ENCODE results near the gene EAF1. TPM values are rescaled to one million over a fixed set of nuclear protein-coding genes. Genes with fewer than 3 reads are reported as not detected.

The EAF1 gene
- 10 to 100 TPM; 25.5 to 30.9 TPM for total RNA-seq

GRCh38 chr3:15427182-15427880 is at the start of gene EAF1, which contains the start of gene METTL6:
Gene EAF1 (plus strand): TSS chr3:15427598. CDS start chr3:15427780, 182 bp downstream.
Gene METTL6 (minus strand): TSS chr3:15427544. CDS start chr3:15426511, 1,033 bp downstream.
- TF ChIP-seq POLR2AphosphoS5 (IDR thresholded peaks at IDR 0.05) (peak; percentile 78), POLR2A (IDR thresholded peaks at IDR 0.05) (peak; percentile 21), CTCF (IDR thresholded peaks at IDR 0.05) (peak in 1 of 4 experiments; percentile 25)
- H3K9me3 ChIP-seq = no peaks in the 10 kb centered on the region
- no peaks in the 10 kb centered on the region for H3K36me3 ChIP-seq
- H3K27me3 ChIP-seq (replicated peaks; ENCODE audit: insufficient read depth) = no peaks in the 10 kb centered on the region
- peak within 1 kb of the TSS; percentile 57 to 63 for H3K4me3 ChIP-seq
- DNase-seq (ENCODE audit: low spot score) = peak; percentile 68
- H3K27ac ChIP-seq = peak within 1 kb of the TSS; percentile 45 to 58
- 0% methylated on average over 52 of the region's 52 CpGs for WGBS
- H3K4me1 ChIP-seq (replicated peaks) = peaks cover 17% of the 10 kb centered on the region
- intact Hi-C loops (cut with DNase I) = loop anchor here (5.0 kb wide), 1 partner anchor 130 kb away; no protein-coding TSS in a partner anchor

GRCh38 chr3:15377961-15378791 is 49.2 kb upstream of the EAF1 start:
- Histone ChIP-seq H3K36me3 (no peaks in the 10 kb centered on the region), H3K4me3 (no peak overlapping the region), H3K9me3 (no peaks in the 10 kb centered on the region), H3K4me1 (replicated peaks) (no peaks in the 10 kb centered on the region), H3K27ac (peak overlapping the region in 1 of 2 donors; percentile 32), H3K27me3 (replicated peaks; ENCODE audit: insufficient read depth) (no peaks in the 10 kb centered on the region)
- intact Hi-C loops (cut with DNase I) = loop anchor here (1.0 to 5.0 kb wide), 3 partner anchors 46 to 176 kb away; partner anchors contain the start of gene SH3BP5
- 29% methylated on average over 16 of the region's 16 CpGs for WGBS
- TF ChIP-seq POLR2AphosphoS5 (IDR thresholded peaks at IDR 0.05) = peak; percentile 89
- peak; percentile 82 to 96 (median 92) for TF ChIP-seq CTCF (IDR thresholded peaks at IDR 0.05)
- no peak for TF ChIP-seq POLR2A (IDR thresholded peaks at IDR 0.05)
- peak; percentile 84 for DNase-seq (ENCODE audit: low spot score)

GRCh38 chr3:15380980-15381890 is 46.2 kb upstream of the EAF1 start:
- TF ChIP-seq CTCF (IDR thresholded peaks at IDR 0.05) = no peak
- no peak for TF ChIP-seq POLR2A (IDR thresholded peaks at IDR 0.05)
- TF ChIP-seq POLR2AphosphoS5 (IDR thresholded peaks at IDR 0.05) = no peak
- H3K27me3 ChIP-seq (replicated peaks; ENCODE audit: insufficient read depth) = no peaks in the 10 kb centered on the region
- intact Hi-C loops (cut with DNase I) = no loop called here
- no peaks in the 10 kb centered on the region for H3K9me3 ChIP-seq
- 63% methylated on average over 6 of the region's 6 CpGs for WGBS
- DNase-seq (ENCODE audit: low spot score) = no peak
- no peaks in the 10 kb centered on the region for H3K36me3 ChIP-seq
- no peak overlapping the region for H3K4me3 ChIP-seq
- no peaks in the 10 kb centered on the region for H3K4me1 ChIP-seq (replicated peaks)
- H3K27ac ChIP-seq = no peak overlapping the region

GRCh38 chr3:15382405-15382923 is 44.9 kb upstream of the EAF1 start:
- intact Hi-C loops (cut with DNase I) = no loop called here
- WGBS = 87% methylated on average over 3 of the region's 3 CpGs

More at GRCh38 chr3:15382405-15382923, 44.9 kb upstream of the EAF1 start:
- Histone ChIP-seq H3K4me3 (no peak overlapping the region), H3K4me1 (replicated peaks) (no peaks in the 10 kb centered on the region), H3K27ac (no peak overlapping the region), H3K36me3 (no peaks in the 10 kb centered on the region), H3K27me3 (replicated peaks; ENCODE audit: insufficient read depth) (no peaks in the 10 kb centered on the region), H3K9me3 (no peaks in the 10 kb centered on the region)
- no peak for DNase-seq (ENCODE audit: low spot score)
- TF ChIP-seq POLR2AphosphoS5 (IDR thresholded peaks at IDR 0.05) (no peak), CTCF (IDR thresholded peaks at IDR 0.05) (no peak), POLR2A (IDR thresholded peaks at IDR 0.05) (no peak)
